ENCODE data around the gene KRTAP4-4. TPM values are rescaled to one million over a fixed set of nuclear protein-coding genes. Genes with fewer than 3 reads are reported as not detected.

The KRTAP4-4 gene
- total and polyA plus RNA-seq, 3 donors from 2014 or later = not detected

DNA sequence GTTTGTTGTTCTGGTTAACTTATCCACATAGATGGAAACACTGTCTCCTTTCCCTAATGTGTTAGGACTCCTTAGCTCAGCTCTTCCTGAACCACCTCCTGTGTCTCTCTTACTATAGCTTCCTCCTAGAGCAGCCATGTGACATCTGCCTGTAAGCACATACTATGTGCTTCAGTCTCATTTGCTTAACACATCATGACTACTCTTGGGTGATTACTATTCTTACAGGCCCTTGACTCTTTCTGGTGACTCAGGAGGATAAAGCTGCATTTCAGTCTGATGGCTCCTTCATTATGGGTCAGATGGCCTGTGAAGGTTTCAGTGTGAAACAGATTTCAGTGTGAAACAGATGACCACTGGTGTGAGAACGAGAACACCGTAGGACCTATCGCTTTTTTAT is 17.8 kb upstream of the KRTAP4-4 start:
- Histone ChIP-seq H3K4me1 (no peaks in the 10 kb centered on the region), H3K4me3 (no peak overlapping the region), H3K27ac (no peak overlapping the region), H3K27me3 (no peaks in the 10 kb centered on the region), H3K9me3 (no peaks in the 10 kb centered on the region), H3K36me3 (ENCODE audit: low read depth, missing control alignments) (no peaks in the 10 kb centered on the region)
- WGBS, 2 donors = 90 to 96% methylated on average over 3 of the region's 3 CpGs
- no peak for DNase-seq
- intact Hi-C loops (cut with DNase I; ENCODE audit: low total_unique reads) = no loop called here
- TF ChIP-seq, protein P1, sequence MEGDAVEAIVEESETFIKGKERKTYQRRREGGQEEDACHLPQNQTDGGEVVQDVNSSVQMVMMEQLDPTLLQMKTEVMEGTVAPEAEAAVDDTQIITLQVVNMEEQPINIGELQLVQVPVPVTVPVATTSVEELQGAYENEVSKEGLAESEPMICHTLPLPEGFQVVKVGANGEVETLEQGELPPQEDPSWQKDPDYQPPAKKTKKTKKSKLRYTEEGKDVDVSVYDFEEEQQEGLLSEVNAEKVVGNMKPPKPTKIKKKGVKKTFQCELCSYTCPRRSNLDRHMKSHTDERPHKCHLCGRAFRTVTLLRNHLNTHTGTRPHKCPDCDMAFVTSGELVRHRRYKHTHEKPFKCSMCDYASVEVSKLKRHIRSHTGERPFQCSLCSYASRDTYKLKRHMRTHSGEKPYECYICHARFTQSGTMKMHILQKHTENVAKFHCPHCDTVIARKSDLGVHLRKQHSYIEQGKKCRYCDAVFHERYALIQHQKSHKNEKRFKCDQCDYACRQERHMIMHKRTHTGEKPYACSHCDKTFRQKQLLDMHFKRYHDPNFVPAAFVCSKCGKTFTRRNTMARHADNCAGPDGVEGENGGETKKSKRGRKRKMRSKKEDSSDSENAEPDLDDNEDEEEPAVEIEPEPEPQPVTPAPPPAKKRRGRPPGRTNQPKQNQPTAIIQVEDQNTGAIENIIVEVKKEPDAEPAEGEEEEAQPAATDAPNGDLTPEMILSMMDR (IDR thresholded peaks at IDR 0.05) = no peak
- TF ChIP-seq POLR2A (IDR thresholded peaks at IDR 0.05) = no peak

- H3K27me3 ChIP-seq = no peaks in the 10 kb centered on the region
- 87 to 97% methylated on average over 3 to 6 of the region's 7 CpGs for WGBS, 2 donors
- intact Hi-C loops (cut with DNase I; ENCODE audit: low total_unique reads) = no loop called here
- H3K36me3 ChIP-seq (ENCODE audit: low read depth, missing control alignments) = no peaks in the 10 kb centered on the region
- TF ChIP-seq, protein P1 (IDR thresholded peaks at IDR 0.05) = no peak
- DNase-seq = no peak
- H3K4me1 ChIP-seq = no peaks in the 10 kb centered on the region
- H3K27ac ChIP-seq = no peak within 1 kb of the TSS
- no peaks in the 10 kb centered on the region for H3K9me3 ChIP-seq
- H3K4me3 ChIP-seq = no peak within 1 kb of the TSS
Observed at GRCh38 chr17:41177727-41178271, 17.3 kb upstream of the KRTAP4-4 start, which contains the start of gene KRTAP4-2. KRTAP4-2 (minus strand) TSS chr17:41178221; CDS start chr17:41178164, 57 bp downstream.

DNA sequence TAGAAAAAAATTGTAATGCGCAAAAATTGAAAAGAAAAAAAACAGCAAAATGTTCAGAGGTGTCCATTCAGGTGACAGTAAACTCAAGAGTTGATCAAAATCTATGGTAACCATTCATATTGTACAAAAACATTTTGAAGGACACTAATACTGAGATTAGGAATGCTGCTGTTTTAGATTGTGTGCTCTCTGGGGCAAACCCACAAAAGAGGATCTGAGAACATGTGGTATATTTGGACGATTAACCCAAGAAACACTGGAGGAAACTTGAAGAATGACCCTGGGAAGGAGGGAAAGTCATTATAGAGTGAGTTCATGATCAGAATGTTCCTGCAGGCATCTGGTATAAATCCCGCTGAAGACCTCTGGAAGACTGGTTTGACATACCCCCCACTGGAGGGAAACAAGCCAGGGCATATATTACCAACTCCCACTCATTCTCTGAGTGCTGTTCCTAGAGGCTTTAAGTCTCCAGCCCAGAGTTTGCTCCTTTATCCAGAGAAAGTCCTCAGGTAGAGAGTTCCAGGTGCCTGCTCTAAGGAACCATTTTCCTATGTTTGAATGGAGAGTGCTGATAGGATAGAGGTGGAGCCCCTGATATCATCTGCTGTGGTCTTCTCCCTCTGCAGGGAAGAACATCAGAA is 16.3 kb upstream of the KRTAP4-4 start:
- Histone ChIP-seq H3K9me3 (no peaks in the 10 kb centered on the region), H3K4me3 (no peak overlapping the region), H3K4me1 (no peaks in the 10 kb centered on the region), H3K36me3 (ENCODE audit: low read depth, missing control alignments) (no peaks in the 10 kb centered on the region), H3K27ac (no peak overlapping the region), H3K27me3 (no peaks in the 10 kb centered on the region)
- TF ChIP-seq, protein P1 (IDR thresholded peaks at IDR 0.05) = no peak
- TF ChIP-seq POLR2A (IDR thresholded peaks at IDR 0.05) = no peak
- no peak for DNase-seq
- 70 to 73% methylated on average over 3 of the region's 3 CpGs for WGBS, 2 donors
- intact Hi-C loops (cut with DNase I; ENCODE audit: low total_unique reads) = no loop called here

DNA sequence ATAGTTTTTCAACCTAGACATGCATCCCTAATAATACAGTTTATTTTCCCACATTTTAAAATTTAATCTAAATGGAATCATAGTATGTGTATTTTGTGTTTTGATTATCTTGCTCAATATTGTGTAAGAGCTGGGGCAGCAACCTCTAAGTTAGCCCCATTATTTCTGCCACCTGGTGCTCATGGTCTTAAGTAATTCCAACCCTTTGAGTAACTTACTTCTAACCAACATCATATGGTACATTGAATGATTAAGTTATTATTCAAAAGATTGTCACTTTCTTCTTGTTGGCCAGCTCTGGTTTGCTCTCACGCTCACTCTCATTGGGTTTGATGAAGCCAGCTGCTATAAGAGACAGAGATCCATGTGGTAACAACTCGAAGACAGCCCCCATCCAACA is 11.3 kb upstream of the KRTAP4-4 start:
- no peak overlapping the region for H3K27ac ChIP-seq
- TF ChIP-seq, protein P1 (IDR thresholded peaks at IDR 0.05) = no peak
- TF ChIP-seq POLR2A (IDR thresholded peaks at IDR 0.05) = no peak
- WGBS, 2 donors = 85 to 86% methylated on average over 2 of the region's 2 CpGs

DNA sequence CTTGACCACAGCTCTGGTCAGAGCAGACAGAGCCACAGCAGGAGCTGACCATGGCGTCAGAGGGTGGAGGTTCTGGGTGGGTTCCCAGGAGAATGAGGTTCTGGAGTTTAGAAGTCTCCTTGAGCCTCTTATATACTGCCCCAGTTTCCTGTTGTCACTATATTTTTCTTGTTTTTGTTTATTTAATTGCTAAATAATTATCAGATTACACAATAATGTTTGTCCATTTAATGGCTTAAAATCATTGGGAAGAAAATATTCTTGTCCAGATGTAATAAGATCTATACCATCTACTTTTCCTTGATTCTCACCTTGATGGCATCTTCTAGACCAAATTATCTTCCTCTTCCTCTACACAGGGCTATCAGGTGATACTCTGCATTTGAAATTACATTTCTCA is 7.6 kb upstream of the KRTAP4-4 start, which contains the start of gene KRTAP4-3:
KRTAP4-3 (minus strand) TSS at position 101 of the 400 bp plus-strand sequence; CDS start at position 52, 49 bp downstream.
- Histone ChIP-seq H3K4me3 (no peak within 1 kb of the TSS), H3K4me1 (no peaks in the 10 kb centered on the region), H3K9me3 (no peaks in the 10 kb centered on the region), H3K36me3 (ENCODE audit: low read depth, missing control alignments) (no peaks in the 10 kb centered on the region), H3K27ac (no peak within 1 kb of the TSS), H3K27me3 (no peaks in the 10 kb centered on the region)
- intact Hi-C loops (cut with DNase I; ENCODE audit: low total_unique reads) = no loop called here
- WGBS, 2 donors = 44 to 60% methylated on average over 1 of the region's 1 CpG
- TF ChIP-seq, protein P1 (IDR thresholded peaks at IDR 0.05) = no peak
- no peak for TF ChIP-seq POLR2A (IDR thresholded peaks at IDR 0.05)
- no peak for DNase-seq

More for the DNA sequence above, 11.3 kb upstream of the KRTAP4-4 start:
- Histone ChIP-seq H3K36me3 (ENCODE audit: low read depth, missing control alignments) (no peaks in the 10 kb centered on the region), H3K9me3 (no peaks in the 10 kb centered on the region), H3K4me3 (no peak overlapping the region), H3K4me1 (no peaks in the 10 kb centered on the region), H3K27me3 (no peaks in the 10 kb centered on the region)
- no peak for DNase-seq
- intact Hi-C loops (cut with DNase I; ENCODE audit: low total_unique reads) = no loop called here

Data from testis (tissue), 3 donors.